CD4-positive, alpha-beta memory T cell (primary cell): ENCODE data around the gene CT45A10. TPM values are rescaled to one million over a fixed set of nuclear protein-coding genes. Genes with fewer than 3 reads are reported as not detected.

Experiments
- polyA plus RNA-seq, 2 donors: library from polyadenylated mRNA; unstranded; fragments of 300-500 nt; fragmentation: Illumina TruSeq; gene quantifications; one replicate each; pipeline ENCODE4 v1.2.3, GENCODE V29; 2021
- total RNA-seq, 2 experiments: library from RNA; stranded (reverse); gene quantifications; one replicate each; pipeline ENCODE4 v1.2.3, GENCODE V29; 2021

Gene CT45A10
- total and polyA plus RNA-seq, 4 experiments from 2014 or later, result not detected

Other genes starting within 250 kb of the CT45A10 start
- gene CT45A1, start 179.8 kb downstream of the CT45A10 start, total RNA-seq, result not detected
- not detected for gene CT45A1, start 179.8 kb downstream of the CT45A10 start, polyA plus RNA-seq
- gene CT45A3, start 125.3 kb downstream of the CT45A10 start, total RNA-seq, result not detected
- not detected for gene CT45A3, start 125.3 kb downstream of the CT45A10 start, polyA plus RNA-seq
- not detected for gene CT45A5, start 107.9 kb downstream of the CT45A10 start, total RNA-seq
- not detected for gene CT45A5, start 107.9 kb downstream of the CT45A10 start, polyA plus RNA-seq
- not detected for gene CT45A6, start 90.7 kb downstream of the CT45A10 start, total RNA-seq
- gene CT45A6, start 90.7 kb downstream of the CT45A10 start, polyA plus RNA-seq, result not detected
- gene CT45A2, start 73.4 kb downstream of the CT45A10 start, total RNA-seq, result not detected
- not detected for gene CT45A2, start 73.4 kb downstream of the CT45A10 start, polyA plus RNA-seq
- not detected for gene CT45A7, start 56.2 kb downstream of the CT45A10 start, total RNA-seq
- gene CT45A7, start 56.2 kb downstream of the CT45A10 start, polyA plus RNA-seq, result not detected
- gene CT45A8, start 38.9 kb downstream of the CT45A10 start, total RNA-seq, result not detected
- gene CT45A8, start 38.9 kb downstream of the CT45A10 start, polyA plus RNA-seq, result not detected
- not detected for gene CT45A9, start 21.6 kb downstream of the CT45A10 start, total RNA-seq
- not detected for gene CT45A9, start 21.6 kb downstream of the CT45A10 start, polyA plus RNA-seq
- not detected for gene SAGE1, start 272 bp upstream of the CT45A10 start, total RNA-seq
- not detected for gene SAGE1, start 272 bp upstream of the CT45A10 start, polyA plus RNA-seq
- gene MMGT1, start 80.5 kb upstream of the CT45A10 start, total RNA-seq, result 10 to 100 TPM; 28.5 to 29.0 TPM
- gene MMGT1, start 80.5 kb upstream of the CT45A10 start, polyA plus RNA-seq, result 10 to 100 TPM in 1 of 2 donors, 1 to 10 TPM in 1; 9.1 to 13.7 TPM
- 10 to 100 TPM; 20.5 to 24.3 TPM for gene SLC9A6, start 92.0 kb upstream of the CT45A10 start, total RNA-seq
- gene SLC9A6, start 92.0 kb upstream of the CT45A10 start, polyA plus RNA-seq, result 10 to 100 TPM; 20.7 to 30.1 TPM